ENCODE data around the gene ITGB2.

GRCh38 chr21:44858791-44859190, 61.9 kb downstream of the ITGB2 start:
- TF ChIP-seq CTCF (IDR thresholded peaks at IDR 0.05), result no peak
- no peak for TF ChIP-seq POLR2A (IDR thresholded peaks at IDR 0.05)
